Spleen (tissue), 7 donors: ENCODE data around the gene SULT2B1.
A peak's percentile ranks its signal among the peaks of the same experiment; 100 is the strongest.

Experiments
- CTCF ChIP-seq, 11 experiments: fragments of 200-600 bp in 7 of 11; fragments of 450-650 bp in 4 of 11; sonication (generic) in 4 of 11; IDR thresholded peaks in 8 of 11; conservative IDR thresholded peaks in 3 of 11; 1 replicate in 7 of 11; 2 replicates in 4 of 11; pipeline versions ENCODE4 v1.4.0 to v1.8.0; 2016 to 2021; ENCODE audit warnings: antibody characterized with exemption in 11 of 11, inconsistent platforms in 4 of 11, mild to moderate bottlenecking in 1 of 11
- POLR2A ChIP-seq, 3 donors: fragments of 450-650 bp; IDR thresholded peaks; one replicate each; pipeline ENCODE4 v1.5.1; 2017; ENCODE audit warnings: antibody characterized with exemption in 3 of 3, mild to moderate bottlenecking in 1 of 3
- POLR2AphosphoS5 ChIP-seq, 3 donors: sonication (generic); formaldehyde crosslinking; IDR thresholded peaks; one replicate each; pipeline ENCODE4 v1.5.1; 2017; ENCODE audit warnings: antibody characterized with exemption in 3 of 3
- donor health status: DM: no; HTN: no; CAD: no; lungs with moderate emphysema.
- donor health status: DM: no; HTN: no; CAD: no.
- donor health status: DM: no; HTN: no; CAD: no.

DNA sequence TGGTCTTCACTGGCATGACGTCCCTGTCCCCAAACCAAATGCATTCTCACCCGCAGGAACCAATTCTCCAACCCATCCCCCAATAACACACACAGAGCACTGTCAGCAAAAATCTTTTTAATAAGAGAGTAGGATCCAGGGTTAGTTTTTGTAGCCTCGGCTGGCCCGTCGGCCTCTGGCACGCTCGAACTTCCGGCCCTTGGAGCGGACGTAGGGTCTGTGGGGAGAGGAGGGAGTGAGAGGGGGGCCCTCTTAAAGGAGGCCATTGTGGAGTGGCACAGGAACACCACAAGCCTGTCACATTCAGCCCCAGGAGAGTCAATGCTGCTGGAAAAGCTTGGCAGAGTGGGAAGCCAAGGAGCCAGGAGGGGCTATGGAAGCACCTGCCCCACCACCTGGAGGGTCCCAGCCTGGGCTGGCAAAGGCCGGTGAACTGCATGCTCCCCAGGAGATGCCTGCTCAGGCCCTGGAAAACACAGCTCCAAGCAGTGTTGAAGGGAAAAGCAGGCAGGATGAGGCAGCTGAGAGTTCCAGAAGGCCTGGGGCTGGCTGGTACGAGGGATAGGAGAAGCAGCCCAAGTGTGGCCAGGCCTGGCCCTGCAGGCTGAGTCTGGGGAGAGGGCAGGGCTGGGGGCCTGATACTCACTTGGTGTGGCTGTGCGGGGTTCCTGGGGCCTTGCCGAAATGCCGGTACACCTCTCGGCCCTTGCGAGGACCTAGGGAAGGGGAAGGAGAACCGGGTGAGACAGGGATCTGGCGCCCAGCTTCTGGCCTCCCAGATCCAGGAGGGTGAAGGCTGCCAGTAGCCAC is 63.5 kb downstream of the SULT2B1 start:
- no peak for TF ChIP-seq POLR2A (IDR thresholded peaks at IDR 0.05)
- TF ChIP-seq CTCF (IDR thresholded peaks at IDR 0.05 in 8 of 11, conservative IDR thresholded peaks at IDR 0.05 in 3 of 11) = no peak
- peak in 1 of 3 donors; percentile 14 for TF ChIP-seq POLR2AphosphoS5 (IDR thresholded peaks at IDR 0.05)
